Chondrocyte (in vitro differentiated cells): ENCODE measurements around the gene OR2Y1. TPM values are rescaled to one million over a fixed set of nuclear protein-coding genes. Genes with fewer than 3 reads are reported as not detected.
"Not testable (repeated sequence)": the region's sequence is repeated elsewhere in the genome, so short reads cannot be mapped to it uniquely, and the experiment has no call there.

Experiments used
- DNase-seq: peaks from one replicate; pipeline ENCODE4 v3.0.0; 2021; ENCODE audit warnings: mixed read lengths, low spot score
- H3K27ac Mint-ChIP-seq: one replicate; pipeline ENCODE4 v1.8.0; 2021; ENCODE audit warnings: mild to moderate bottlenecking, moderate library complexity, mixed read lengths; ENCODE audit not compliant: unreplicated experiment
- H3K27me3 Mint-ChIP-seq: 2 replicates; pipeline ENCODE4 v1.8.0; 2021; ENCODE audit warnings: low read depth, mixed read lengths
- H3K36me3 Mint-ChIP-seq: 2 replicates; pipeline ENCODE4 v1.8.0; 2021; ENCODE audit warnings: low read depth, mixed read lengths
- H3K4me1 Mint-ChIP-seq: 2 replicates; pipeline ENCODE4 v1.8.0; 2021; ENCODE audit warnings: low read depth, mild to moderate bottlenecking, mixed read lengths
- H3K4me3 Mint-ChIP-seq: one replicate; pipeline ENCODE4 v1.8.0; 2021; ENCODE audit warnings: mild to moderate bottlenecking, moderate library complexity, mixed read lengths; ENCODE audit not compliant: unreplicated experiment
- H3K9me3 Mint-ChIP-seq: 2 replicates; pipeline ENCODE4 v1.8.0; 2021; ENCODE audit warnings: low read depth, mixed read lengths
- CTCF ChIP-seq: fragments of 200-600 bp; sonication (generic); IDR thresholded peaks from 2 replicates; pipeline ENCODE4 v1.5.0; 2021; ENCODE audit warnings: antibody characterized with exemption, mild to moderate bottlenecking, moderate library complexity
- total RNA-seq: library from RNA; stranded (reverse); gene quantifications from 3 replicates; pipeline ENCODE4 v1.2.1, GENCODE V29; 2021

OR2Y1 gene
- total RNA-seq, 1 donor from 2014 or later = not detected

GRCh38 chr5:180785121-180785781, 45.4 kb upstream of the OR2Y1 start:
- Mint-ChIP-seq H3K27me3 (no peaks in the 10 kb centered on the region), H3K27ac (peak overlapping the region; percentile 98), H3K9me3 (no peaks in the 10 kb centered on the region), H3K36me3 (peaks cover 3% of the 10 kb centered on the region), H3K4me1 (peaks cover 52% of the 10 kb centered on the region), H3K4me3 (peak overlapping the region; percentile 61)
- DNase-seq = peak; percentile 68
- no peak for TF ChIP-seq CTCF

GRCh38 chr5:180784497-180785097, 44.7 kb upstream of the OR2Y1 start:
- H3K9me3 Mint-ChIP-seq = no peaks in the 10 kb centered on the region
- TF ChIP-seq CTCF = peak; percentile 88
- H3K36me3 Mint-ChIP-seq = no peaks in the 10 kb centered on the region
- H3K4me3 Mint-ChIP-seq = peak overlapping the region; percentile 61
- H3K27ac Mint-ChIP-seq = peak overlapping the region; percentile 98
- H3K27me3 Mint-ChIP-seq = no peaks in the 10 kb centered on the region
- DNase-seq = peak; percentile 64
- peaks cover 48% of the 10 kb centered on the region for H3K4me1 Mint-ChIP-seq

- peak; percentile 52 for DNase-seq
- Mint-ChIP-seq H3K27ac (peak overlapping the region; percentile 28), H3K9me3 (no peaks in the 10 kb centered on the region), H3K36me3 (no peaks in the 10 kb centered on the region), H3K4me3 (no peak overlapping the region), H3K27me3 (no peaks in the 10 kb centered on the region), H3K4me1 (peaks cover 48% of the 10 kb centered on the region)
- TF ChIP-seq CTCF = no peak
Measured at GRCh38 chr5:180783340-180784052, 43.6 kb upstream of the OR2Y1 start.

- no peak for DNase-seq
- Mint-ChIP-seq H3K36me3 (no peaks in the 10 kb centered on the region), H3K27ac (no peak overlapping the region), H3K9me3 (no peaks in the 10 kb centered on the region), H3K4me1 (peaks cover 41% of the 10 kb centered on the region), H3K4me3 (no peak overlapping the region), H3K27me3 (no peaks in the 10 kb centered on the region)
- TF ChIP-seq CTCF = no peak
Measured at GRCh38 chr5:180782748-180783147, 42.9 kb upstream of the OR2Y1 start.

GRCh38 chr5:180781900-180782326, 42.1 kb upstream of the OR2Y1 start:
- not testable (repeated sequence) for H3K27ac Mint-ChIP-seq, DNase-seq, H3K4me3 Mint-ChIP-seq, H3K9me3 Mint-ChIP-seq, H3K27me3 Mint-ChIP-seq, H3K36me3 Mint-ChIP-seq
- peaks cover 33% of the 10 kb centered on the region for H3K4me1 Mint-ChIP-seq
